ENCODE results near the gene SHQ1.
"Not testable (repeated sequence)": the region's sequence is repeated elsewhere in the genome, so short reads cannot be mapped to it uniquely, and the experiment has no call there.

Gene SHQ1

DNA sequence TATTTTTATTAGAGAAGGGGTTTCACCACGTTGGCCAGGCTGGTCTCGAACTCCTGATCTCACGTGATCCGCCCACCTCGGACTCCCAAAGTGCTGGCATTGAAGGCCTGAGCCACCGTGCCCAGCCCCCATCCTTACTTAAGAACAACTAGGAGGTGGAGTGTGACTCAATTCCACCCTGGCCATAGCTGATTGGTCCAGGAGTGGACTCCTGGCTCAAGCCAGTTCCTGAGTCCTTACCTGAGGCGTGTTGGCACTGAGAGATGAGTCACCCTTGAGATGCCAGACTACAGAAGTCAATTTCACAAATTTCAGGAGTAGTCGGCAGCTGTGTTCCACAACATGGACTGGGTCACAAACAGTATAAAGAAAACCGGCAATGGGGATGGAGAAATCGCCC lies 124.2 kb downstream of the SHQ1 start:
- TF ChIP-seq, protein P1, sequence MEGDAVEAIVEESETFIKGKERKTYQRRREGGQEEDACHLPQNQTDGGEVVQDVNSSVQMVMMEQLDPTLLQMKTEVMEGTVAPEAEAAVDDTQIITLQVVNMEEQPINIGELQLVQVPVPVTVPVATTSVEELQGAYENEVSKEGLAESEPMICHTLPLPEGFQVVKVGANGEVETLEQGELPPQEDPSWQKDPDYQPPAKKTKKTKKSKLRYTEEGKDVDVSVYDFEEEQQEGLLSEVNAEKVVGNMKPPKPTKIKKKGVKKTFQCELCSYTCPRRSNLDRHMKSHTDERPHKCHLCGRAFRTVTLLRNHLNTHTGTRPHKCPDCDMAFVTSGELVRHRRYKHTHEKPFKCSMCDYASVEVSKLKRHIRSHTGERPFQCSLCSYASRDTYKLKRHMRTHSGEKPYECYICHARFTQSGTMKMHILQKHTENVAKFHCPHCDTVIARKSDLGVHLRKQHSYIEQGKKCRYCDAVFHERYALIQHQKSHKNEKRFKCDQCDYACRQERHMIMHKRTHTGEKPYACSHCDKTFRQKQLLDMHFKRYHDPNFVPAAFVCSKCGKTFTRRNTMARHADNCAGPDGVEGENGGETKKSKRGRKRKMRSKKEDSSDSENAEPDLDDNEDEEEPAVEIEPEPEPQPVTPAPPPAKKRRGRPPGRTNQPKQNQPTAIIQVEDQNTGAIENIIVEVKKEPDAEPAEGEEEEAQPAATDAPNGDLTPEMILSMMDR (conservative IDR thresholded peaks at IDR 0.05; ENCODE audit: control insufficient read depth, insufficient read depth, low read depth, low read length), result no peak
- no peak overlapping the region for H3K4me3 ChIP-seq (ENCODE audit: control insufficient read depth, low read depth, low read length)
- DNase-seq (ENCODE audit: low read depth), result no peak

DNA sequence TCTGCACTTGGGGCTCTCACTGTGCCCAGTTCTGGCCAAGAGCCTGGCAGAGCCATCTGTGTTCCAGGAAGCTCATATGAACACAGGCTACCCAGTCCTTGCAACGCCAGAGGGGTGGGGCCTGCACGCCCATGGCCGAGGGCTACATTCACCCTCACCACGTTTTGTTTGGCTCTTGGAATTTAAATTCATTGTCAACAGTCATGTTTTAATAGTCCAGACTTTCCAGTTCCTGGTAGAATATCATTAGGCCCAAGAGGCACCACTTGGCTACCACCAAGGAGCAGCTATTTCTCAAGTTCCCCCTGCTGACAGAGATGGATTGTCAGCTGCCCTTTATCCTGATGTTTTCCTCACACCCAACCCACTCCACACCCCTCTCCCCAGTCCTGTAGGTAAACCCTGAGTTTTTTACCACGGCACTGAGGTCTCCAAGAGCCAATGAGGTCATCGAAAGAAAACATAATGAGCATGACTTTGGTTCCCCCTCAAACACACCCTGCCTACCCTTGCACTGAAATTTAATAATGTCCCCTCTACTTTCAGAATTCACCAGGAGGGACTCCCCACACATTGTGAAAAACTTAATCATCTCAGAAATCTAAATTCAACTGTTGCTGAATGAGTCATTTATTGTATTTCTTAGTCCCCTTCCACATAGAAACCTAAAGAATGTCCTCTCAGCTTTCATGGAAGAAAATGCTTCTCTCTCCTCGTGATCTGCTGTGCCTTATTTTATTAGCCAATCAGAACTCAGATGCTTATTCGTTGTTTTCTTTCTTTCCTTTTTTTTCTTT lies 125.1 kb downstream of the SHQ1 start:
- no peak overlapping the region for H3K4me3 ChIP-seq (ENCODE audit: control insufficient read depth, low read depth, low read length)
- TF ChIP-seq, protein P1 (conservative IDR thresholded peaks at IDR 0.05; ENCODE audit: control insufficient read depth, insufficient read depth, low read depth, low read length), result no peak
- DNase-seq (ENCODE audit: low read depth), result peak; percentile 58

DNA sequence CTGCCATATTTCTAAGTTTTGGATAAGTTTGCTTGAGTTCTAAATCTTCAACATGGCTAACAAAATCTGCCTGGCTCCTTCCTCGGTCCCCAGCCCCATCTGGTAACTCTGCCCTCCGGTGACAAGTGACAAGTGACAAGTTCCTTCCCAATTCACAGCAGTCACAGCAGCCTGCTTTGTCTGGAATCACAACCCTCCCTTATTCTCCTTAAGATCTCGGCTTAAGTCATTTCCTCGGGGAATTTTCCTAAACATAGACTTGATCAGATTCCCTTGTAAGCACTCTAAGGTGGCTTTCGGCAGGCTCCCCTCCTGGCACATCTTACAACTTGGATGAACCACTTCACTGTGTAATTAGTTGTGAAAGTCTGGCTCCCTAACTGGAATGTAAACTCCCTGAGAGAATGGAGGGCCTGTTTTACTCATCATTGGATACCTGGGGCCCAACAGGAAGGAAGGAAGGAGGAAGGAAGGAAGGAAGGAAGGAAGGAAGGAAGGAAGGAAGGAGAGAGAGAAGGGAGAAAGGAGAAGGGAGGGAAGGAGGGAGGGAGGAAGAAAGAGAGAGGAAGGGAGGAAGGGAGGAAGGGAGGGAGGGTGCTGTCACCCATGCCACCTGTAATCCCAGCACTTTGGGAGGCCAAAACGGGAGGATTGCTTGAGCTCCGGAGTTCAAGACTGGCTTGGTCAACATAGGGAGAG lies 126.4 kb downstream of the SHQ1 start:
- H3K4me3 ChIP-seq (ENCODE audit: control insufficient read depth, low read depth, low read length), result no peak overlapping the region
- no peak for DNase-seq (ENCODE audit: low read depth)
- TF ChIP-seq, protein P1 (conservative IDR thresholded peaks at IDR 0.05; ENCODE audit: control insufficient read depth, insufficient read depth, low read depth, low read length), result no peak

- H3K4me3 ChIP-seq (ENCODE audit: control insufficient read depth, low read depth, low read length), result no peak overlapping the region
- DNase-seq (ENCODE audit: low read depth), result no peak
- TF ChIP-seq, protein P1 (conservative IDR thresholded peaks at IDR 0.05; ENCODE audit: control insufficient read depth, insufficient read depth, low read depth, low read length), result no peak
Measured at GRCh38 chr3:72720566-72720965, 127.7 kb downstream of the SHQ1 start.

DNA sequence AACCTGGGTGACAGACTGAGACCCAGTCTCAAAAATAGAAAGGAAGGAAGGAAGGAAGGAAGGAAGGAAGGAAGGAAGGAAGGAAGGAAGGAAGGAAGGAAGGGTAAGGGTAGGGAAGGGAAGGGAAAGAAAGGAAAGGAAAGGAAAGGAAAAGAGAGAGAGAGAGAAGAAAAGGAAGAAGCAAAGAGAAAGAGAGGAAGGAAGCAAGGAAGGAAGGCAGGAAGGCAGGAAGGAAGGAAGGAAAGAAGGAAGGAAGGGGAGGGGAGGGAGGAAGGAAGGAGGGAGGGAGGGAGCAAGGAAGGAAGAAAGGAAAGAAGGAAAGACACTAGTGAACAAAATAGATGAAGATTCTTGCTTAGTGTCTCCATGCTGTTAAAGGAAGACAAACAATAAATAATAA lies 129.1 kb downstream of the SHQ1 start:
- TF ChIP-seq, protein P1 (conservative IDR thresholded peaks at IDR 0.05; ENCODE audit: control insufficient read depth, insufficient read depth, low read depth, low read length), result no peak
- H3K4me3 ChIP-seq (ENCODE audit: control insufficient read depth, low read depth, low read length), result no peak overlapping the region
- no peak for DNase-seq (ENCODE audit: low read depth)

DNA sequence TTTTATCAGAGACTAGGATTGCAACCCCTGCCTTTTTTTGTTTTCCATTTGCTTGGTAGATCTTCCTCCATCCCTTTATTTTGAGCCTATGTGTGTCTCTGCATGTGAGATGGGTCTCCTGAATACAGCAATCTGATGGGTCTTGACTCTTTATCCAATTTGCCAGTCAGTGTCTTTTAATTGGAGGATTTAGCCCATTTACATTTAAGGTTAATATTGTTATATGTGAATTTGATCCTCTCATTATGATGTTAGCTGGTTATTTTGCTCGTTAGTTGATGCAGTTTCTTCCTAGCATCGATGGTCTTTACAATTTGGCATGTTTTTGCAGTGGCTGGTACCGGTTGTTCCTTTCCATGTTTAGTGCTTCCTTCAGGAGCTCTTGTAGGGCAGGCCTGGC lies 134.1 kb downstream of the SHQ1 start:
- DNase-seq (ENCODE audit: low read depth); H3K4me3 ChIP-seq (ENCODE audit: control insufficient read depth, low read depth, low read length): not testable (repeated sequence)

DNA sequence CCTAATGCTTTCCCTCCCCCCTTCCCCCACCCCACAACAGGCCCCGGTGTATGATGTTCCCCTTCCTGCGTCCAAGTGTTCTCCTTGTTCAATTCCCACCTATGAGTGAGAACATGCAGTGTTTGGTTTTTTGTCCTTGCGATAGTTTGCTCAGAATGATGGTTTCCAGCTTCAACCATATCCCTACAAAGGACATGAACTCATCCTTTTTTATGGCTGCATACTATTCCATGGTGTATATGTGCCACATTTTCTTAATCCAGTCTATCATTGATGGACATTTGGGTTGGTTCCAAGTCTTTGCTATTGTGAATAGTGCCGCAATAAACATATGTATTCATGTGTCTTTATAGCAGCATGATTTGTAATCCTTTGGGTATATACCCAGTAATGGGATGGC lies 137.8 kb downstream of the SHQ1 start:
- not testable (repeated sequence) for H3K4me3 ChIP-seq (ENCODE audit: control insufficient read depth, low read depth, low read length); DNase-seq (ENCODE audit: low read depth)
